Measurements from ENCODE around the gene GRPEL1. TPM values are rescaled to one million over a fixed set of nuclear protein-coding genes. Genes with fewer than 3 reads are reported as not detected.

Gene GRPEL1
- total RNA-seq, 2 experiments from 2014 or later, result 55.6 to 58.6 TPM

- Mint-ChIP-seq H3K27ac (peak overlapping the region; percentile 7), H3K4me1 (ENCODE audit: low read depth) (peaks cover 16% of the 10 kb centered on the region), H3K27me3 (no peaks in the 10 kb centered on the region), H3K36me3 (ENCODE audit: low read depth) (no peaks in the 10 kb centered on the region), H3K9me3 (no peaks in the 10 kb centered on the region), H3K4me3 (peak overlapping the region; percentile 84)
- ChIA-PET CTCF (interaction anchor here (1.1 to 2.1 kb wide), 4 partner anchors 21 to 59 kb away, joined by 3 to 6 read pairs (median 5); partner anchors contain the start of genes GRPEL1 and TADA2B), POLR2A (interaction anchor here (0.9 to 2.1 kb wide), 6 partner anchors 11 to 461 kb away, joined by 3 to 9 read pairs (median 4); partner anchors contain the start of genes GRPEL1 and TBC1D14)
- ATAC-seq (ENCODE audit: poor library complexity) (peak; percentile 35), DNase-seq (peak; percentile 18 to 73 (median 44))
- intact Hi-C loops (cut with DNase I, micrococcal nuclease), result loop anchor here in 1 of 2 experiments (5.0 to 10.0 kb wide), 3 partner anchors 525 to 843 kb away; partner anchors contain the start of gene MAN2B2
- peak overlapping the region; percentile 84 for H3K4me3 ChIP-seq (ENCODE audit: low read length)
- peaks cover 29% of the 10 kb centered on the region for H3K4me1 ChIP-seq (ENCODE audit: insufficient read depth, low read length)
- H3K36me3 ChIP-seq (ENCODE audit: insufficient read depth, low read length), result no peaks in the 10 kb centered on the region
- no peaks in the 10 kb centered on the region for H3K9me3 ChIP-seq (ENCODE audit: control insufficient read depth in 1 of 2, insufficient read depth in 1 of 2, low read length in 2 of 2)
- H3K27ac ChIP-seq (ENCODE audit: low read depth in 1 of 2, low read length in 2 of 2), result no peak overlapping the region
- TF ChIP-seq CTCF (IDR thresholded peaks at IDR 0.05), result peak; percentile 55
- no peaks in the 10 kb centered on the region for H3K27me3 ChIP-seq (ENCODE audit: control insufficient read depth in 1 of 2, insufficient read depth in 2 of 2, low read length in 2 of 2)
These were observed 34.0 kb upstream of the GRPEL1 start for GRCh38 chr4:7101692-7102515.

- Mint-ChIP-seq H3K4me1 (ENCODE audit: low read depth) (peaks cover under 1% of the 10 kb centered on the region), H3K9me3 (no peaks in the 10 kb centered on the region), H3K36me3 (ENCODE audit: low read depth) (no peaks in the 10 kb centered on the region), H3K27me3 (peaks cover 20% of the 10 kb centered on the region), H3K4me3 (no peak overlapping the region), H3K27ac (no peak overlapping the region)
- no peaks in the 10 kb centered on the region for H3K36me3 ChIP-seq (ENCODE audit: insufficient read depth, low read length)
- DNase-seq (no peak), ATAC-seq (ENCODE audit: poor library complexity) (no peak)
- no peaks in the 10 kb centered on the region for H3K27me3 ChIP-seq (ENCODE audit: control insufficient read depth in 1 of 2, insufficient read depth in 2 of 2, low read length in 2 of 2)
- H3K4me1 ChIP-seq (ENCODE audit: insufficient read depth, low read length), result peaks cover 4% of the 10 kb centered on the region
- intact Hi-C loops (cut with DNase I, micrococcal nuclease), result no loop called here
- ChIA-PET CTCF (no interaction called here), POLR2A (no interaction called here)
- no peak overlapping the region for H3K27ac ChIP-seq (ENCODE audit: low read depth in 1 of 2, low read length in 2 of 2)
- TF ChIP-seq CTCF (IDR thresholded peaks at IDR 0.05), result no peak
- peaks cover 0 to 7% of the 10 kb centered on the region in 2 experiments for H3K9me3 ChIP-seq (ENCODE audit: control insufficient read depth in 1 of 2, insufficient read depth in 1 of 2, low read length in 2 of 2)
- H3K4me3 ChIP-seq (ENCODE audit: low read length), result no peak overlapping the region
These were observed 28.4 kb upstream of the GRPEL1 start for GRCh38 chr4:7096236-7096635.

GRCh38 chr4:7095611-7096155, 27.8 kb upstream of the GRPEL1 start:
- Mint-ChIP-seq H3K36me3 (ENCODE audit: low read depth) (no peaks in the 10 kb centered on the region), H3K27ac (no peak overlapping the region), H3K9me3 (no peaks in the 10 kb centered on the region), H3K4me3 (no peak overlapping the region), H3K27me3 (peaks cover 20% of the 10 kb centered on the region), H3K4me1 (ENCODE audit: low read depth) (no peaks in the 10 kb centered on the region)
- no peaks in the 10 kb centered on the region for H3K27me3 ChIP-seq (ENCODE audit: control insufficient read depth in 1 of 2, insufficient read depth in 2 of 2, low read length in 2 of 2)
- CTCF ChIA-PET, result no interaction called here
- POLR2A ChIA-PET, result no interaction called here
- ATAC-seq (ENCODE audit: poor library complexity) (no peak), DNase-seq (no peak)
- peaks cover 0 to 7% of the 10 kb centered on the region in 2 experiments for H3K9me3 ChIP-seq (ENCODE audit: control insufficient read depth in 1 of 2, insufficient read depth in 1 of 2, low read length in 2 of 2)
- no peaks in the 10 kb centered on the region for H3K4me1 ChIP-seq (ENCODE audit: insufficient read depth, low read length)
- no peak overlapping the region for H3K4me3 ChIP-seq (ENCODE audit: low read length)
- no peaks in the 10 kb centered on the region for H3K36me3 ChIP-seq (ENCODE audit: insufficient read depth, low read length)
- no peak for TF ChIP-seq CTCF (IDR thresholded peaks at IDR 0.05)
- H3K27ac ChIP-seq (ENCODE audit: low read depth in 1 of 2, low read length in 2 of 2), result no peak overlapping the region
- intact Hi-C loops (cut with DNase I, micrococcal nuclease), result no loop called here

All from CD4-positive, alpha-beta T cell (primary cell).